Measurements from ENCODE around the gene SLCO4A1.

DNA sequence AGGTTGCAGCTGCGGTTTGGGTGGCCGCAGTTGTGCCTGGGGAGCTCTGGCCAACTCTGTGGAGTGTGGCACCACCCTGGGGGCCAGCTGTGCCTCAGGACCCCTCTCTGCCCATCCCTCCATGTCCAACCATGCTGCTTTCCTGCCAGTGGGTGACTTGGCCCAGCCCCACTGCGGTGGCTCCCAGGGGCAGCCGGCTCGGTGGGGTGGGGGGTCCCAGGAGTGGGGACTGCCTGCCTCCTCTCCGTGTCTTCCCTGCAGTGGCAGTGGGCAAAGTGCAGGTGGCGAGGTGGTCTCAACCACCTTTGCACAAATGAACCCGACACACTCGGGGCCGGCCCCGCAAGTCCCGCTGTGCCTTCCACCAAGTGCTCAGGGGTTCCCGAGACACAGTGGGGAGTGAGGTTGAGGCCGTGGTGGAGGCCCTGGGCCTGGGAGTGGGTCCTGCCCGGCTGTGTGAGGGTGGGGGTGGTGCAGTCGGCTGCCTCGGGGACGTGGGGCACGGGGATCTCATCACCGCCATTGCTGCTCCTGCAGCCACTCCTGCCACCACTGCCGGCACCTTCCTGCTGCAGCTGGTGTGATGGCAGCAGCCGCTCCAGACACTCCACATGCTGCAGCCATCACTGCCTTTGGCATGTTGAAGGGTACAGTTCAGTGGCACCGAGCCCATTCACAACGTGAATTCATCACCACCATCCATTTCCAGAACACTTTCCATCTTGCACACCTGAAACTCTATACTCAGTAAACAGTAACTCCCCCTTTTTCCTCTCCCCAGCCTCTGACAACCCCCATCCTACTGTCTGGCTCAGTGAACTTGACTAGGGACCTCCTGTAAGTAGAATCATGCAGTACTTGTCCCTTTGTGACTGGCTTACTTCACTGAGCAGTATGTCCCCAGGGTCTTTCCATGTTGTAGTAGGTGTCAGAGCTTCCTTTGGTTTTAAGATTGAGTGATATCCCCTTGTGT, 10.7 kb upstream of the SLCO4A1 start:
- TF ChIP-seq, protein P1, sequence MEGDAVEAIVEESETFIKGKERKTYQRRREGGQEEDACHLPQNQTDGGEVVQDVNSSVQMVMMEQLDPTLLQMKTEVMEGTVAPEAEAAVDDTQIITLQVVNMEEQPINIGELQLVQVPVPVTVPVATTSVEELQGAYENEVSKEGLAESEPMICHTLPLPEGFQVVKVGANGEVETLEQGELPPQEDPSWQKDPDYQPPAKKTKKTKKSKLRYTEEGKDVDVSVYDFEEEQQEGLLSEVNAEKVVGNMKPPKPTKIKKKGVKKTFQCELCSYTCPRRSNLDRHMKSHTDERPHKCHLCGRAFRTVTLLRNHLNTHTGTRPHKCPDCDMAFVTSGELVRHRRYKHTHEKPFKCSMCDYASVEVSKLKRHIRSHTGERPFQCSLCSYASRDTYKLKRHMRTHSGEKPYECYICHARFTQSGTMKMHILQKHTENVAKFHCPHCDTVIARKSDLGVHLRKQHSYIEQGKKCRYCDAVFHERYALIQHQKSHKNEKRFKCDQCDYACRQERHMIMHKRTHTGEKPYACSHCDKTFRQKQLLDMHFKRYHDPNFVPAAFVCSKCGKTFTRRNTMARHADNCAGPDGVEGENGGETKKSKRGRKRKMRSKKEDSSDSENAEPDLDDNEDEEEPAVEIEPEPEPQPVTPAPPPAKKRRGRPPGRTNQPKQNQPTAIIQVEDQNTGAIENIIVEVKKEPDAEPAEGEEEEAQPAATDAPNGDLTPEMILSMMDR (IDR thresholded peaks at IDR 0.05), result no peak
- TF ChIP-seq POLR2A (IDR thresholded peaks at IDR 0.05) (no peak), EP300 (IDR thresholded peaks at IDR 0.05) (no peak)

Data from ovary (tissue), 3 donors.